Activated CD8-positive, alpha-beta T cell treated with anti-CD3 and anti-CD28 coated beads for 36 hours (primary cell): ENCODE measurements around the gene MDH1B. TPM values are rescaled to one million over a fixed set of nuclear protein-coding genes. Genes with fewer than 3 reads are reported as not detected.
"Not testable (repeated sequence)": the region's sequence is repeated elsewhere in the genome, so short reads cannot be mapped to it uniquely, and the experiment has no call there.

ENCODE experiments used
- ATAC-seq: fragments of 200-7000 bp; cut with Tn5 transposase; one replicate; pipeline ENCODE4 v1.10.0; 2021; ENCODE audit warnings: mild to moderate bottlenecking, moderate library complexity
- CTCF ChIA-PET: fragments of 350-600 bp; sonication (Branson Sonifier 250); formaldehyde crosslinking; loops from one replicate; lab custom pipeline; 2021; ENCODE audit warnings: antibody characterized with exemption; lab: Charles Lee
- POLR2A ChIA-PET: fragments of 350-600 bp; sonication (Branson Sonifier 250); formaldehyde crosslinking; loops from one replicate; lab custom pipeline; 2021; ENCODE audit warnings: antibody characterized with exemption; lab: Charles Lee
- DNase-seq: peaks from one replicate; pipeline ENCODE4 v3.0.0-alpha.2; 2020
- H3K27ac Mint-ChIP-seq: one replicate; pipeline ENCODE4 v1.8.0; 2021; ENCODE audit warnings: mild to moderate bottlenecking, mixed read lengths
- H3K27me3 Mint-ChIP-seq: one replicate; pipeline ENCODE4 v1.8.0; 2021; ENCODE audit warnings: mixed read lengths
- H3K36me3 Mint-ChIP-seq: one replicate; pipeline ENCODE4 v1.8.0; 2021; ENCODE audit warnings: low read depth, mixed read lengths
- H3K4me1 Mint-ChIP-seq: one replicate; pipeline ENCODE4 v1.8.0; 2021; ENCODE audit warnings: low read depth, mixed read lengths
- H3K4me3 Mint-ChIP-seq: one replicate; pipeline ENCODE4 v1.8.0; 2021; ENCODE audit warnings: mild to moderate bottlenecking, moderate library complexity, mixed read lengths
- H3K9me3 Mint-ChIP-seq: one replicate; pipeline ENCODE4 v1.8.0; 2021; ENCODE audit warnings: mixed read lengths
- intact Hi-C: fragments of 100-400 bp; cut with micrococcal nuclease; formaldehyde crosslinking; loops from one replicate; pipeline ENCODE4 v1.10.0; 2022
- total RNA-seq, 2 experiments: library from RNA; stranded (reverse); gene quantifications; one replicate each; pipeline ENCODE4 v1.2.3, GENCODE V29; 2021
- TF ChIP-seq, protein P1 (sequence below): fragments of 200-600 bp; IDR thresholded peaks from one replicate; pipeline ENCODE4 v1.8.0; 2022; ENCODE audit warnings: antibody characterized with exemption, mild to moderate bottlenecking

The MDH1B gene
- total RNA-seq, 2 experiments from 2014 or later: 0.56 to 0.92 TPM

DNA sequence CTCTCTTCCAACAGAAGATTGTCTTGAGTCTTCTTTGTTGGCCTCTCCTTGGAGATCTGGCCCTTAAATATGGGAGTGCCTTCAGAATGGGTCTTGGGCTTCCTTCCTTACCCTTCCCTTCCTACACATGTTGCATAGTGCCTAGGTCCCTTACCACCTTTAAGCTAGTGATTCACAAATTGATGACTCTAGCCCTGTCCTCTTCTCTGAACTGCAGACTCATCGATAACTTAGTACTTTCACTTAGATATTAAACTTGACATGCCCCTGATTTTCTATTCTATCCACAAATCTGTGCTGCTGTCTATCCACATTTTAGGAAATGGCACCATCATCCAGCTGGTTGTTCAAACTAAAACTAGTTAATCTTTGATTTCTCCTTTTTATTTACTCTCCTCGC is 37.8 kb downstream of the MDH1B start:
- no peak for DNase-seq
- no peak overlapping the region for H3K27ac Mint-ChIP-seq
- H3K4me3 Mint-ChIP-seq: no peak overlapping the region
- no peak for ATAC-seq
- H3K36me3 Mint-ChIP-seq: no peaks in the 10 kb centered on the region
- H3K9me3 Mint-ChIP-seq: peaks cover under 1% of the 10 kb centered on the region
- intact Hi-C loops: no loop called here
- ChIA-PET POLR2A (no interaction called here), CTCF (no interaction called here)
- peaks cover 33% of the 10 kb centered on the region for H3K27me3 Mint-ChIP-seq
- peaks cover 3% of the 10 kb centered on the region for H3K4me1 Mint-ChIP-seq
- TF ChIP-seq, protein P1, sequence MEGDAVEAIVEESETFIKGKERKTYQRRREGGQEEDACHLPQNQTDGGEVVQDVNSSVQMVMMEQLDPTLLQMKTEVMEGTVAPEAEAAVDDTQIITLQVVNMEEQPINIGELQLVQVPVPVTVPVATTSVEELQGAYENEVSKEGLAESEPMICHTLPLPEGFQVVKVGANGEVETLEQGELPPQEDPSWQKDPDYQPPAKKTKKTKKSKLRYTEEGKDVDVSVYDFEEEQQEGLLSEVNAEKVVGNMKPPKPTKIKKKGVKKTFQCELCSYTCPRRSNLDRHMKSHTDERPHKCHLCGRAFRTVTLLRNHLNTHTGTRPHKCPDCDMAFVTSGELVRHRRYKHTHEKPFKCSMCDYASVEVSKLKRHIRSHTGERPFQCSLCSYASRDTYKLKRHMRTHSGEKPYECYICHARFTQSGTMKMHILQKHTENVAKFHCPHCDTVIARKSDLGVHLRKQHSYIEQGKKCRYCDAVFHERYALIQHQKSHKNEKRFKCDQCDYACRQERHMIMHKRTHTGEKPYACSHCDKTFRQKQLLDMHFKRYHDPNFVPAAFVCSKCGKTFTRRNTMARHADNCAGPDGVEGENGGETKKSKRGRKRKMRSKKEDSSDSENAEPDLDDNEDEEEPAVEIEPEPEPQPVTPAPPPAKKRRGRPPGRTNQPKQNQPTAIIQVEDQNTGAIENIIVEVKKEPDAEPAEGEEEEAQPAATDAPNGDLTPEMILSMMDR: no peak

DNA sequence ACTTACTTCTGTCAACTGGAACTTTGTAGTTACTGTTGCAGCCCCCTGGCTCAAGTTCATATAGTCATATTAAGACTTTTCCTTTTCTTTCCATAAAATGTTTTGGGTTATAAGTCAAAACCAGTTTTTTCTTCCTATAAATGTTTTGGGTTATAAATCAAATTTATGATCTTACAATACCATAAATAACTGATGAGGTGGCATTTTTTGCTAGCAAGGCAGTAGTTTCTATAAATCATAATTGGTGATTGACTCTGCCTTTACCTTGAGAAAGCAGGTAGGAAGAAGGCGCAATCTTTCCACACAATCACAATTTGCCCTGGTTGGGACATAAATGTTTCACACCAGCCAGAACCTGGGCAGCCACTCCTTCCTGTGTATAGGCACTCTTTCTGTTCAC is 41.8 kb downstream of the MDH1B start:
- Mint-ChIP-seq H3K4me1 (peaks cover 1% of the 10 kb centered on the region), H3K9me3 (peaks cover 3% of the 10 kb centered on the region), H3K36me3 (no peaks in the 10 kb centered on the region), H3K4me3 (no peak overlapping the region), H3K27ac (no peak overlapping the region), H3K27me3 (peaks cover 31% of the 10 kb centered on the region)
- DNase-seq (no peak), ATAC-seq (no peak)
- POLR2A ChIA-PET: no interaction called here
- TF ChIP-seq, protein P1: no peak
- CTCF ChIA-PET: no interaction called here
- intact Hi-C loops: no loop called here

DNA sequence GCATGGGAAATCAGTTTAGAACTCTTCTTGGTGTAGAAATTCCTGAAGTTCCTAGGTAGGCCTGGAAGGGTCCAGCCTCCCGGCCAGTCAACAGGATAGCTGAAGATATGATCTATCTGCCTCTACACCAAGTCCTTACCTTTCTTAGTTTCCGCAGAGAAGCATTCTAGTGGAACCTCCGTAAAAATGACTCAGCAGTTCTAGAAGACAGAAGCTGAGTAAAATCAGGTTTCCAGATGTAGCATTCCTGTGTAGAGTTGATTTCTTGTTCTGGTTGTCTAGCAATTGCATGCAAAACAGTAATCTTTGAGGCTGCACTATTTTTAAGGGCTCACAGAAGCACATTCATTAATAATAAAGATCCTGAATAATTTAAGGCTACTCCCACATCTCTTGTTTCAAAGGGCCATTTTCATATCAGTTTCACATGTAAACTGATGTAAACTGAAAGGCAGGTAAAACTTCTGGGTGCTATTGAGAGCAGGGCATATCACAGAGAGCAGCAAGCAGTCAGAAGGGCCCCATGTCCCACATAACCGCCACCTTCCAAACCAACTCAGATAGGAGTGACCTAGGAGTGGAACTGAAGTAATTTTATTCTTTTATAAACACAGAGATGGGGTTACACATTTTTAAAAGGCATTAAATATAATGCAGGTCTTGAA is 43.7 kb downstream of the MDH1B start:
- Mint-ChIP-seq H3K4me1 (no peaks in the 10 kb centered on the region), H3K27ac (no peak overlapping the region), H3K36me3 (no peaks in the 10 kb centered on the region), H3K9me3 (peaks cover 3% of the 10 kb centered on the region), H3K27me3 (peaks cover 24% of the 10 kb centered on the region), H3K4me3 (no peak overlapping the region)
- DNase-seq (no peak), ATAC-seq (no peak)
- TF ChIP-seq, protein P1: no peak
- intact Hi-C loops: no loop called here
- ChIA-PET CTCF (no interaction called here), POLR2A (no interaction called here)

DNA sequence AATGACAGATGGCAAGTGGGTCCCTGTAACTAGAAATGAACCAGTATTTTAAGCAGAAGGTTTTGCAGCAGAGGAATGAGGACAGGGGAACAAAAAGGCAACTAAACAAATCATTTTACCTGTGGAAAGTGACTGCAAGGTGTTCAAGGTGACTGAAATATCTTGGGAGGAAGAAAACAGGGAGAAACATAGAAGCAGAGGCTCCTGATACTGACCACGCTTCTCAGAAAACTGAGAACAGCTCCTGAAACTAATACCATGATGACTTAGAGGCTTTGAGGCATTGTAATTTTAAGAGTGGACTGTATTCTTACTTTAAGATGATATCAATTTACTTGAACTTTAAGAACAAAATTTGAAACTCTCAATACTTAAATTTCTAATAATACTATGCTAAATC is 46.8 kb downstream of the MDH1B start, which contains the start of gene DYTN:
DYTN (minus strand) TSS at position 101 of the 400 bp plus-strand sequence. CDS start 117 bp downstream, outside the sequence.
- Mint-ChIP-seq H3K36me3 (no peaks in the 10 kb centered on the region), H3K27me3 (peaks cover 15% of the 10 kb centered on the region), H3K9me3 (peaks cover 3% of the 10 kb centered on the region), H3K4me3 (no peak within 1 kb of the TSS), H3K27ac (no peak within 1 kb of the TSS), H3K4me1 (no peaks in the 10 kb centered on the region)
- intact Hi-C loops: no loop called here
- ChIA-PET CTCF (no interaction called here), POLR2A (no interaction called here)
- DNase-seq: no peak
- no peak for ATAC-seq
- TF ChIP-seq, protein P1: no peak

DNA sequence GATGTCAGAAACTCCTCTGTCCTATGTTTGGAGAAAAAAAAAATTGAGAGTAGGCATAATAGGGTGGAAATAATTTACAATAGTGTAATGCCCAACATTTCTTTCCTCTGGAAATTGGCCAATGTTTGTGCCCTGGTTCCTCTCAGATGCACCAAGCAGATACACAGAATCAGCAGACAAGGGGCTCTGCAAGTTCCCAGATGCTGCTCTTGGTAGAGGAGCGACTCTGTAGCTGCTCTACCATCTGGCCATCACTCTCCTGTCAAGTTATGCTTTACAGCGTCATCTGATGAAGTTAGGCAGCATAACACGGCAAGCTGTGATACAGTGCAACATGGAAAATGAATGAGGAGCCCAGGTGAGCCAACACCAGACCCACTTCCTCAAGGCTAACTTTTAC is 48.5 kb downstream of the MDH1B start:
- TF ChIP-seq, protein P1: no peak
- H3K4me1 Mint-ChIP-seq: no peaks in the 10 kb centered on the region
- intact Hi-C loops: no loop called here
- no peaks in the 10 kb centered on the region for H3K9me3 Mint-ChIP-seq
- ATAC-seq (no peak), DNase-seq (no peak)
- no peak overlapping the region for H3K4me3 Mint-ChIP-seq
- ChIA-PET CTCF (interaction anchor here (0.8 kb wide), 1 partner anchor 14 kb away, joined by 3 read pairs; no protein-coding TSS in a partner anchor), POLR2A (interaction anchor here (0.6 kb wide), 1 partner anchor 26 kb away, joined by 3 read pairs; no protein-coding TSS in a partner anchor)
- no peak overlapping the region for H3K27ac Mint-ChIP-seq
- no peaks in the 10 kb centered on the region for H3K36me3 Mint-ChIP-seq
- peaks cover 13% of the 10 kb centered on the region for H3K27me3 Mint-ChIP-seq

DNA sequence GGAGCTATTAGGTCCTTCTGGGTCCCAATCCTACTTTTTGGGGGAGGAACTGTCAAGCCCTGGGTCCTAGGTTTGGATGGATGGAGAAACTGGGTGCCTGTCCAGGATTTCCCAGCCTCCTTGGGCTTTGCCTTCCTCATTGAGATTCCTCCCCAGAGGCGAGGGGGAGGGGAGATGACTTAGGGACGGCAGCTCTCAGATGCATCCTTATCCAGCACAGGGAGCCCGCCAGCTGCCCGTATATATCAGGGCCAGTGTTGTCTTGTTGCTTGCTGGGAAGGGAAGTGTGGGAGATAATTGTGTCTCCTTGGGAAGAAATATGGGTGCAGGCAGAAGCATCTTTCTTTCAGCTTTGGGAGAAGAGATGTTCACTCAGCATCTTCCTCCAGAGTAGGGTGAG is 49.9 kb downstream of the MDH1B start:
- H3K27ac Mint-ChIP-seq, POLR2A ChIA-PET, intact Hi-C loops, H3K4me3 Mint-ChIP-seq, DNase-seq, H3K9me3 Mint-ChIP-seq, H3K4me1 Mint-ChIP-seq, H3K36me3 Mint-ChIP-seq, ATAC-seq: not testable (repeated sequence)
- H3K27me3 Mint-ChIP-seq: peaks cover 12% of the 10 kb centered on the region
- CTCF ChIA-PET: interaction anchor here (1.0 kb wide), 1 partner anchor 17 kb away, joined by 4 read pairs; no protein-coding TSS in a partner anchor
